Breast epithelium (tissue), 3 donors: Measurements from ENCODE around the gene PRPSAP2.

Experiments used
- POLR2AphosphoS5 ChIP-seq, 3 donors: sonication (generic); formaldehyde crosslinking; IDR thresholded peaks; one replicate each; pipeline ENCODE4 v1.6.1; 2017; ENCODE audit warnings: antibody characterized with exemption in 3 of 3
- TF ChIP-seq, protein P1 (sequence below), 3 donors: fragments of 450-650 bp; IDR thresholded peaks; one replicate each; pipeline ENCODE4 v1.5.1; 2016 to 2017; ENCODE audit warnings: antibody characterized with exemption in 3 of 3, mild to moderate bottlenecking in 3 of 3, moderate library complexity in 3 of 3

DNA sequence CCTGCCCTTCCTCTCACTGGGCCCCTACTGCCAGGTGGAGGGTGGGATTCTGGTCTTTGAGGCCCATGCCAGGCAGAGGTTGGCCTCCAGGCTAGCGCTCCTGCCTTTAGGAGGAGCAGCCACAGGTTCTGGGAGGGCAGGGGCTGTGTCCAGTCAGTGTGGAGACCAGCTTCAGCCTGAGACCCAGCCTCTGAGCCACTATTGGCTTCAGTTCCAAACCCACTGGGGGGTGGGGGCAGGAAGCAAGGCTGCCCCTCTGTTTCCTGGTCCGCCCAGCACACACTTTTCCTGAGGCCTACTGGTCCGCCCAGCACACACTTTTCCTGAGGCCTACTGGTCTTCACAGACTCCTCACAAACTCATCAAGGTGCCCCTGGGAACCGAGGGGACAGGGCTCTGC lies 110.4 kb downstream of the PRPSAP2 start:
- TF ChIP-seq, protein P1, sequence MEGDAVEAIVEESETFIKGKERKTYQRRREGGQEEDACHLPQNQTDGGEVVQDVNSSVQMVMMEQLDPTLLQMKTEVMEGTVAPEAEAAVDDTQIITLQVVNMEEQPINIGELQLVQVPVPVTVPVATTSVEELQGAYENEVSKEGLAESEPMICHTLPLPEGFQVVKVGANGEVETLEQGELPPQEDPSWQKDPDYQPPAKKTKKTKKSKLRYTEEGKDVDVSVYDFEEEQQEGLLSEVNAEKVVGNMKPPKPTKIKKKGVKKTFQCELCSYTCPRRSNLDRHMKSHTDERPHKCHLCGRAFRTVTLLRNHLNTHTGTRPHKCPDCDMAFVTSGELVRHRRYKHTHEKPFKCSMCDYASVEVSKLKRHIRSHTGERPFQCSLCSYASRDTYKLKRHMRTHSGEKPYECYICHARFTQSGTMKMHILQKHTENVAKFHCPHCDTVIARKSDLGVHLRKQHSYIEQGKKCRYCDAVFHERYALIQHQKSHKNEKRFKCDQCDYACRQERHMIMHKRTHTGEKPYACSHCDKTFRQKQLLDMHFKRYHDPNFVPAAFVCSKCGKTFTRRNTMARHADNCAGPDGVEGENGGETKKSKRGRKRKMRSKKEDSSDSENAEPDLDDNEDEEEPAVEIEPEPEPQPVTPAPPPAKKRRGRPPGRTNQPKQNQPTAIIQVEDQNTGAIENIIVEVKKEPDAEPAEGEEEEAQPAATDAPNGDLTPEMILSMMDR (IDR thresholded peaks at IDR 0.05): no peak
- no peak for TF ChIP-seq POLR2AphosphoS5 (IDR thresholded peaks at IDR 0.05)
